Measurements from ENCODE around the gene TRIM9. TPM values are rescaled to one million over a fixed set of nuclear protein-coding genes. Genes with fewer than 3 reads are reported as not detected.

Gene TRIM9
- total RNA-seq, 1 donor from 2014 or later: 2.3 TPM

GRCh38 chr14:50978529-50978871, 116.4 kb downstream of the TRIM9 start:
- DNase-seq (ENCODE audit: low spot score): no peak
- Mint-ChIP-seq H3K27ac (ENCODE audit: unreplicated experiment) (no peak overlapping the region), H3K4me3 (ENCODE audit: unreplicated experiment) (no peak overlapping the region), H3K4me1 (ENCODE audit: unreplicated experiment) (no peaks in the 10 kb centered on the region), H3K27me3 (ENCODE audit: unreplicated experiment) (no peaks in the 10 kb centered on the region), H3K36me3 (ENCODE audit: low read depth, unreplicated experiment) (no peaks in the 10 kb centered on the region), H3K9me3 (ENCODE audit: unreplicated experiment) (no peaks in the 10 kb centered on the region)
- no peak for TF ChIP-seq CTCF (IDR thresholded peaks at IDR 0.05; ENCODE audit: unreplicated experiment)

GRCh38 chr14:50977863-50978528, 116.9 kb downstream of the TRIM9 start:
- H3K27ac Mint-ChIP-seq (ENCODE audit: unreplicated experiment): no peak overlapping the region

DNA sequence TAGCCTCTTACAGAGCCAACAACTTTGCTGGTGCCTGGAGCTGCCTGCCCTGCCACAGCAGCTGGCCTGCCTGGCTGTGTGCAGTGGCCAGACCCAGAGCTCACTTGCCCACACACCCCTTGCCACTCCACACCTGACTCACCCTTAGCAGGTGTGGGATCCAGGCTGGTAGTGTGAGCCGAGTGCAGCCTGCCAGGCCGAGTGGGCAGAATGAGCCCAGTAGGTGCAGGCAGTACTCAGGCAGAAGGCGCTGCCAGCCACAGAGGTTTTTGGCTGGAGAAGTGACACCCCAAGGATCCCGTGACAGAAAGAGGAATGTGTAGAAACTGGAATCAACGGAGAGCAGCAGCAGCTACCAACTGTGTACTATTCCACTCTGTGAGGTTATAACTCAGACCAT, 120.8 kb downstream of the TRIM9 start:
- Mint-ChIP-seq H3K27ac (ENCODE audit: unreplicated experiment) (no peak overlapping the region), H3K9me3 (ENCODE audit: unreplicated experiment) (no peaks in the 10 kb centered on the region), H3K4me1 (ENCODE audit: unreplicated experiment) (no peaks in the 10 kb centered on the region), H3K27me3 (ENCODE audit: unreplicated experiment) (no peaks in the 10 kb centered on the region), H3K4me3 (ENCODE audit: unreplicated experiment) (no peak overlapping the region), H3K36me3 (ENCODE audit: low read depth, unreplicated experiment) (peaks cover 4% of the 10 kb centered on the region)
- TF ChIP-seq CTCF (IDR thresholded peaks at IDR 0.05; ENCODE audit: unreplicated experiment): no peak
- no peak for DNase-seq (ENCODE audit: low spot score)

More at GRCh38 chr14:50977863-50978528, 116.9 kb downstream of the TRIM9 start:
- H3K9me3 Mint-ChIP-seq (ENCODE audit: unreplicated experiment): no peaks in the 10 kb centered on the region
- no peak for TF ChIP-seq CTCF (IDR thresholded peaks at IDR 0.05; ENCODE audit: unreplicated experiment)
- H3K4me3 Mint-ChIP-seq (ENCODE audit: unreplicated experiment): no peak overlapping the region
- no peak for DNase-seq (ENCODE audit: low spot score)
- H3K4me1 Mint-ChIP-seq (ENCODE audit: unreplicated experiment): no peaks in the 10 kb centered on the region
- H3K27me3 Mint-ChIP-seq (ENCODE audit: unreplicated experiment): no peaks in the 10 kb centered on the region
- H3K36me3 Mint-ChIP-seq (ENCODE audit: low read depth, unreplicated experiment): no peaks in the 10 kb centered on the region

DNA sequence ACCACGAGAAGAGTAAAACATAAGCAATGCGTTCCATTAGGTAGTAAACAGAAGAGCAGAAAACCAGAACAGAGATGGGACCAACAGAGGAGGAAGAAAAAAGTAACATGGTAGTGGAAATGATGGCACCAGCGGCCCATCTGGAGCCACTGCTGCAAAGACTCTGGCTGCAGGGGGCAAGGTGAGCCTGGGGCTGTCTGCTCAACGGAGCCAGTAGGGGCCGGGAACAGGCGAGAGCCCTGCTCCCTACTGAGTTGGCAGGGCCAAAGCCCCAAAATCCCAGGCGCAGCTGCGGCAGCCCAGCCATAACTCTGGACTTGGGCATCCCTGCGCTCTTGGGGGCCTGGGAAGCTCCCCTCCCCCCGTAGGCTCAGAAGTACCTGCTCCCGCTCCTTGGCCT, 122.2 kb downstream of the TRIM9 start:
- no peak overlapping the region for H3K27ac Mint-ChIP-seq (ENCODE audit: unreplicated experiment)
- H3K4me1 Mint-ChIP-seq (ENCODE audit: unreplicated experiment): no peaks in the 10 kb centered on the region
- TF ChIP-seq CTCF (IDR thresholded peaks at IDR 0.05; ENCODE audit: unreplicated experiment): no peak
- no peak for DNase-seq (ENCODE audit: low spot score)
- H3K9me3 Mint-ChIP-seq (ENCODE audit: unreplicated experiment): no peaks in the 10 kb centered on the region
- no peak overlapping the region for H3K4me3 Mint-ChIP-seq (ENCODE audit: unreplicated experiment)
- no peaks in the 10 kb centered on the region for H3K27me3 Mint-ChIP-seq (ENCODE audit: unreplicated experiment)
- H3K36me3 Mint-ChIP-seq (ENCODE audit: low read depth, unreplicated experiment): peaks cover 4% of the 10 kb centered on the region

DNA sequence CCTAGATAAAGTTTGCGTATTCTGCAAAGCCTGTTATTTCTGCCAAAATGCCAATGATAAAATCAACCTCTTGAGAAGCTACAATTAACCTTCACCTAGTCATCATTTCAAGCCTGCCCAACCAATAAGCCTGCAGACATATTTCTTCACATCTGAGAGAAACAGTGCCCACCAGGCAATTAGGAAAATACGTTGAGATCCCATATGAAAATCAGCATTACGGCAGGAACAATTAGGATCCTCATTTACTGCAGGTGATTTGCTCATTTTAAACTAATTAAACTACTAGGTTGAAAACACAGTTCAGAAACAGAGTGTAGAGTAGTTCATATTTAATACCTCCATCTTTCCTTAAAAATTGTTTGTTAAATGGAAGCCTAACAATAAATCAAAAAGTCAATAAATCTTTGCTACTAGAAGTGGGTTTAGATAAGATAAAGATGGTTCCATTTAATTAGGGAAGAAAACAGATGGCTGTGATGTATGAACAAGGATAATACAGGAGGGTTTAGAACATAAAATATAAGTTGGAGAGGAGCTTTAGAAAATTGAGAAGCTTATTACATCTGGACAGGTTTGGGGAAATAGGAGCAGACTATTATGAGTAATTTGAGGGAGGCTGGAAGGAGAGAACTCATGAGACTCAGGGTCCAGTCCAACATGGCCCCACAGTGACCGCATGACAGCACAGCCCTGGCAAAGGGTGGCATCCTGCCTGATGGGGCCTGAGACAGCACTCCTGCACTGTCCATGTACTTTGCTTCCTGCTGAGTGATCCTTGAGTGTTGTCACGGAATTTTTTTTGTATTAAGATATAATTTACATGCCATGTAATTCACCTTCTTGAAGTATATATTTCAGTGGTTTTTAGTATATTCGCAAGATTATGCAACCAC, 123.8 kb downstream of the TRIM9 start:
- H3K27me3 Mint-ChIP-seq (ENCODE audit: unreplicated experiment): no peaks in the 10 kb centered on the region
- no peaks in the 10 kb centered on the region for H3K9me3 Mint-ChIP-seq (ENCODE audit: unreplicated experiment)
- H3K27ac Mint-ChIP-seq (ENCODE audit: unreplicated experiment): no peak overlapping the region
- H3K4me3 Mint-ChIP-seq (ENCODE audit: unreplicated experiment): no peak overlapping the region
- H3K36me3 Mint-ChIP-seq (ENCODE audit: low read depth, unreplicated experiment): peaks cover 4% of the 10 kb centered on the region
- H3K4me1 Mint-ChIP-seq (ENCODE audit: unreplicated experiment): no peaks in the 10 kb centered on the region
- TF ChIP-seq CTCF (IDR thresholded peaks at IDR 0.05; ENCODE audit: unreplicated experiment): no peak
- DNase-seq (ENCODE audit: low spot score): no peak
